Measurements from ENCODE around the gene SIL1. TPM values are rescaled to one million over a fixed set of nuclear protein-coding genes. Genes with fewer than 3 reads are reported as not detected.
"Not testable (repeated sequence)": the region's sequence is repeated elsewhere in the genome, so short reads cannot be mapped to it uniquely, and the experiment has no call there.

The SIL1 gene
- total RNA-seq, 1 experiment from 2014 or later = 46.5 TPM

GRCh38 chr5:139167063-139167462 is 31.1 kb downstream of the SIL1 start:
- Histone ChIP-seq H4K20me1 (ENCODE audit: insufficient read depth) (peaks cover 5% of the 10 kb centered on the region; the same call in 1 of the 2 replicates), H3K4me1 (replicated peaks; ENCODE audit: insufficient read depth) (no peaks in the 10 kb centered on the region), H3K4me3 (no peak overlapping the region), H2AFZ (no peak overlapping the region), H3K27me3 (ENCODE audit: insufficient read depth, low read depth) (no peaks in the 10 kb centered on the region), H3K79me2 (ENCODE audit: low read depth) (no peaks in the 10 kb centered on the region), H3K9me3 (ENCODE audit: insufficient read depth, low read depth) (0 out of 2 replicates have a peak, but pooled peaks cover under 1% of the 10 kb centered on the region), H3F3A (ENCODE audit: insufficient read depth, low read depth) (no peaks in the 10 kb centered on the region), H3K9me2 (ENCODE audit: insufficient read depth) (no peaks in the 10 kb centered on the region), H3K4me2 (no peak overlapping the region), H3K36me3 (ENCODE audit: low read depth) (no peaks in the 10 kb centered on the region), H3K27ac (no peak overlapping the region)
- DNase-seq = no peak
- ChIA-PET POLR2A (ENCODE audit: unreplicated experiment) (no interaction called here), CTCF (no interaction called here)
- no peak for TF ChIP-seq CTCF (conservative IDR thresholded peaks at IDR 0.05)
- TF ChIP-seq EZH2 (IDR thresholded peaks at IDR 0.05; ENCODE audit: low read depth) = no peak
- no TSS peak for BruUV-seq (replicated peaks)
- intact Hi-C loops (cut with micrococcal nuclease; ENCODE audit: unreplicated experiment) = no loop called here

GRCh38 chr5:139164897-139165296 is 33.3 kb downstream of the SIL1 start:
- POLR2A ChIA-PET (ENCODE audit: unreplicated experiment); H3K4me1 ChIP-seq (replicated peaks; ENCODE audit: insufficient read depth): not testable (repeated sequence)

DNA sequence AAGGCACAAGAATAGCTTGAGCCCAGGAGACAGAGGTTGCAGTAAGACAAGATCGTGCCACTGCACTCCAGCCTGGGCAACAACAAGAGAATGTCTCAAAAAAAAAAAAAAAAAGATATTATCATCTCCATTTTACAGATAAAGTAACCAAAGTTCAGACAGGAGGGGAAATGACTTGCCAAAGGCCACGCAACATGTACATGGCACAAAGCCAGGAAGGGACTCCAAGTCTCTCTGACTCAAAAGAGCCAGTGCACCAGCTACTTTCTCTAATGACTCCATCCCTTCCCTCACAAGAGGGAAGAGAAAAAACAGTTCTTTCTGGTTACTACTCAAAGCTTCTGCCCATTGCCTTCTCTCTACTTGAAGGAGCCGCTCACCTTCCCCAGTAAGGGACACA is 34.1 kb downstream of the SIL1 start:
- ChIA-PET POLR2A (ENCODE audit: unreplicated experiment) (no interaction called here), CTCF (interaction anchor here (0.7 kb wide), 1 partner anchor 1158 kb away, joined by 3 read pairs; no protein-coding TSS in a partner anchor)
- no peak for DNase-seq
- Histone ChIP-seq H3K27me3 (ENCODE audit: insufficient read depth, low read depth) (no peaks in the 10 kb centered on the region), H3K9me3 (ENCODE audit: insufficient read depth, low read depth) (no peaks in the 10 kb centered on the region), H3K4me2 (no peak overlapping the region), H3K79me2 (ENCODE audit: low read depth) (no peaks in the 10 kb centered on the region), H3F3A (ENCODE audit: insufficient read depth, low read depth) (no peaks in the 10 kb centered on the region), H3K27ac (no peak overlapping the region), H3K9me2 (ENCODE audit: insufficient read depth) (no peaks in the 10 kb centered on the region), H4K20me1 (ENCODE audit: insufficient read depth) (peaks cover 5% of the 10 kb centered on the region; the same call in 1 of the 2 replicates), H3K4me3 (no peak overlapping the region), H3K4me1 (replicated peaks; ENCODE audit: insufficient read depth) (no peaks in the 10 kb centered on the region), H2AFZ (no peak overlapping the region), H3K36me3 (ENCODE audit: low read depth) (no peaks in the 10 kb centered on the region)
- no TSS peak for BruUV-seq (replicated peaks)
- intact Hi-C loops (cut with micrococcal nuclease; ENCODE audit: unreplicated experiment) = no loop called here
- TF ChIP-seq CTCF (conservative IDR thresholded peaks at IDR 0.05) (no peak), EZH2 (IDR thresholded peaks at IDR 0.05; ENCODE audit: low read depth) (no peak)

More at GRCh38 chr5:139164897-139165296, 33.3 kb downstream of the SIL1 start:
- CTCF ChIA-PET; H4K20me1 ChIP-seq (ENCODE audit: insufficient read depth); intact Hi-C loops (cut with micrococcal nuclease; ENCODE audit: unreplicated experiment); H3K9me3 ChIP-seq (ENCODE audit: insufficient read depth, low read depth); H3K4me2 ChIP-seq; H3K36me3 ChIP-seq (ENCODE audit: low read depth); H3K4me3 ChIP-seq; H2AFZ ChIP-seq; H3K79me2 ChIP-seq (ENCODE audit: low read depth); DNase-seq; H3K27ac ChIP-seq; H3F3A ChIP-seq (ENCODE audit: insufficient read depth, low read depth); H3K9me2 ChIP-seq (ENCODE audit: insufficient read depth); H3K27me3 ChIP-seq (ENCODE audit: insufficient read depth, low read depth); BruUV-seq (replicated peaks): not testable (repeated sequence)

- H3K4me1 ChIP-seq (replicated peaks; ENCODE audit: insufficient read depth) = peaks cover 13% of the 10 kb centered on the region
- no peaks in the 10 kb centered on the region for H3K27me3 ChIP-seq (ENCODE audit: insufficient read depth, low read depth)
- H3K9me2 ChIP-seq (ENCODE audit: insufficient read depth) = no peaks in the 10 kb centered on the region
- H3K4me2 ChIP-seq = no peak overlapping the region
- no peaks in the 10 kb centered on the region for H4K20me1 ChIP-seq (ENCODE audit: insufficient read depth)
- CTCF ChIA-PET = no interaction called here
- no peaks in the 10 kb centered on the region for H3K9me3 ChIP-seq (ENCODE audit: insufficient read depth, low read depth)
- no peak for TF ChIP-seq EZH2 (IDR thresholded peaks at IDR 0.05; ENCODE audit: low read depth)
- TF ChIP-seq CTCF (conservative IDR thresholded peaks at IDR 0.05) = no peak
- H3K36me3 ChIP-seq (ENCODE audit: low read depth) = no peaks in the 10 kb centered on the region
- no peak for DNase-seq
- no peak overlapping the region for H2AFZ ChIP-seq
- H3K27ac ChIP-seq = no peak overlapping the region
- no peaks in the 10 kb centered on the region for H3K79me2 ChIP-seq (ENCODE audit: low read depth)
- POLR2A ChIA-PET (ENCODE audit: unreplicated experiment) = interaction anchor here (0.7 kb wide), 1 partner anchor 47 kb away, joined by 4 read pairs; no protein-coding TSS in a partner anchor
- H3F3A ChIP-seq (ENCODE audit: insufficient read depth, low read depth) = peaks cover under 1% of the 10 kb centered on the region; the same call in 1 of the 2 replicates
- no TSS peak for BruUV-seq (replicated peaks)
- H3K4me3 ChIP-seq = no peak overlapping the region
- intact Hi-C loops (cut with micrococcal nuclease; ENCODE audit: unreplicated experiment) = no loop called here
These were observed 35.7 kb downstream of the SIL1 start for GRCh38 chr5:139162448-139162847.
